ENCODE measurements around the gene C1R.

- no peak for TF ChIP-seq CTCF (IDR thresholded peaks at IDR 0.05)
- TF ChIP-seq POLR2A (IDR thresholded peaks at IDR 0.05), result no peak
Observed at GRCh38 chr12:7078163-7078562, 14.1 kb downstream of the C1R start.
